Measurements from ENCODE around the gene IL17RD. TPM values are rescaled to one million over a fixed set of nuclear protein-coding genes. Genes with fewer than 3 reads are reported as not detected.

The IL17RD gene
- total and polyA plus RNA-seq, 2 of the 13 experiments (the other 11 are each of a cell fraction or from before 2014, with no cell fraction given), result 0.28 to 0.31 TPM

DNA sequence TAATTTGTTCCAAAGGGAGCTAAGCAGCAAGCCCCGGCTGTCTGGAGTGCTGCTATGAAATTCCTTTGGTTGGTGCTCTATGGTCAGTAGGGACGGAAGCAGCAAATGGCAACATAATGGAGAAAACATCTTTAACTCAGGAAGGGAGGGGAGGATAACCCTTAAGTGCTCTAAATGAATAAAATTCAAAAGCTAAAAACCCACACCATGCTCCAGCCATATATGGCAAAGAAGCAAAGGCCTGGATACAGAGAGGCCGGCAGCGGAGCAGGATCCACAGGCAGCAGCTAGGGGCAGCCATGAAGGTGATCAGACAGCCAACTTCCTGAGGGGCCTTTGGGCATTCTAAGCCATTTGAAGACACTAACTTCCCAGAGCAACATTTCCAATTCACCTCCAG lies 38.9 kb downstream of the IL17RD start:
- no peak for FAIRE-seq
- in situ Hi-C loops (cut with HindIII; ENCODE audit: extremely low pct_ligation_motif_present, low pct_unique_long_range_greater_than_20kb) (no loop called here), intact Hi-C loops (cut with micrococcal nuclease; ENCODE audit: unreplicated experiment) (no loop called here)

DNA sequence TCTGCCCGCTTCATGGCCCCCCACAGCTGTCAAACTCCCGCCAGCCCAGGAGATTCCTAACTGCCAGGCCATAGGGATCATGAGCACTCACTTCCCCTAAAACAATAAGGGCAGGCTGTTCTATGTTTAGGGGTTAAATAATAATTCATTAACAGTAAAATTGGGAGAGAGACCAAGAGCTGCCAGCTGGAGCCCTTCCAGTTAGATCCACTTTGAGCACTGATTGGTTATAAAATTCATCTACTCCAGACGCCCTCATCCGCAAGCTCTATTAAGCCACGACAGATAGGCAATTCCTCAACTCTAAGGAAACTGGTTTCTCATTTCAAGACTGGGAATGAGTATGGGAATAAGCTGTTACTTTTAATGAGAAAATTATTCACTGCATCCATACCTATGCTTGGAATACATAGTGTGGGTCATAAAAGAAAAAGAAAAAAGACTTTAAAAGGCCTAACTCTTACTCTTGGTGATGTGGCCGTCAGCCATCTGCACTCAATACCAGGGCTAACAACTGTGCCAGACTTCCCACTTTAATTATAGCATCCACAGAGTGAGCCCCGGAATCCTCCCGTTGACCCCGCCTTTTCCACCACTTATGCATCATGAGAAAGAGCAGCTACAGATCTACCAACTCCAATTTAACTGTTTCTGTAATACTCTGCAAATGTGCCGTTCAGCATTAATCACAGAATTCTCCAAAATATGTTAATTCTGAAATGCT lies 44.5 kb downstream of the IL17RD start:
- no TSS peak for BruUV-seq (replicated peaks)
- Histone ChIP-seq H3K4me1 (ENCODE audit: insufficient read depth, low read length) (no peaks in the 10 kb centered on the region), H4K20me1 (ENCODE audit: insufficient read depth, low read length) (no peaks in the 10 kb centered on the region), H3K27ac (ENCODE audit: extremely low read length, insufficient read depth, low read length) (no peak overlapping the region), H3K4me3 (replicated peaks in 1 of 3; ENCODE audit: insufficient read depth in 1 of 3, low read depth in 2 of 3, low read length in 3 of 3) (no peak overlapping the region), H3K79me2 (ENCODE audit: insufficient read depth, low read length) (no peaks in the 10 kb centered on the region), H2AFZ (ENCODE audit: low read length) (no peak overlapping the region), H3K9me3 (ENCODE audit: low read length) (no peaks in the 10 kb centered on the region), H3K9ac (ENCODE audit: insufficient read depth, low read depth, low read length) (no peak overlapping the region), H3K36me3 (replicated peaks in 1 of 2; ENCODE audit: control insufficient read depth in 1 of 2, insufficient read depth in 2 of 2, low read length in 2 of 2) (no peaks in the 10 kb centered on the region), H3K4me2 (ENCODE audit: low read depth, low read length) (no peak overlapping the region), H3K27me3 (ENCODE audit: control insufficient read depth in 1 of 2, insufficient read depth in 2 of 2, low read length in 2 of 2) (peaks cover 0 to 20% of the 10 kb centered on the region in 2 experiments; a peak in 3 of 5 replicates)
- ChIA-PET POLR2A (no interaction called here), CTCF (ENCODE audit: low intra/inter-chr PET ratio, low total read pairs) (no interaction called here)
- WGBS (ENCODE audit: low lambda C conversion rate), result 36% methylated on average over 8 of the region's 10 CpGs
- DNase-seq (ENCODE audit: low spot score), result no peak
- ATAC-seq, result no peak
- in situ Hi-C loops (cut with HindIII; ENCODE audit: extremely low pct_ligation_motif_present, low pct_unique_long_range_greater_than_20kb) (no loop called here), intact Hi-C loops (cut with micrococcal nuclease; ENCODE audit: unreplicated experiment) (no loop called here)
- no peak for FAIRE-seq
- TF ChIP-seq PCBP2 (optimal IDR thresholded peaks at IDR 0.05; ENCODE audit: low read depth, low read length, poor library complexity, severe bottlenecking), result no peak
- no peak for TF ChIP-seq ZNF234 (CRISPR knock-in tag; conservative IDR thresholded peaks at IDR 0.05)
- no peak for TF ChIP-seq FOXK2 (IDR thresholded peaks at IDR 0.05)
- no peak for TF ChIP-seq HDAC2 (CRISPR knock-in tag; IDR thresholded peaks at IDR 0.05)
- TF ChIP-seq, protein P1, sequence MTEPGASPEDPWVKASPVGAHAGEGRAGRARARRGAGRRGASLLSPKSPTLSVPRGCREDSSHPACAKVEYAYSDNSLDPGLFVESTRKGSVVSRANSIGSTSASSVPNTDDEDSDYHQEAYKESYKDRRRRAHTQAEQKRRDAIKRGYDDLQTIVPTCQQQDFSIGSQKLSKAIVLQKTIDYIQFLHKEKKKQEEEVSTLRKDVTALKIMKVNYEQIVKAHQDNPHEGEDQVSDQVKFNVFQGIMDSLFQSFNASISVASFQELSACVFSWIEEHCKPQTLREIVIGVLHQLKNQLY (CRISPR knock-in tag; IDR thresholded peaks at IDR 0.05), result no peak
- TF ChIP-seq TMF1 (CRISPR knock-in tag; IDR thresholded peaks at IDR 0.05; ENCODE audit: low read depth), result no peak
- TF ChIP-seq FOXA3 (CRISPR knock-in tag; IDR thresholded peaks at IDR 0.05), result no peak
- TF ChIP-seq, protein P2, sequence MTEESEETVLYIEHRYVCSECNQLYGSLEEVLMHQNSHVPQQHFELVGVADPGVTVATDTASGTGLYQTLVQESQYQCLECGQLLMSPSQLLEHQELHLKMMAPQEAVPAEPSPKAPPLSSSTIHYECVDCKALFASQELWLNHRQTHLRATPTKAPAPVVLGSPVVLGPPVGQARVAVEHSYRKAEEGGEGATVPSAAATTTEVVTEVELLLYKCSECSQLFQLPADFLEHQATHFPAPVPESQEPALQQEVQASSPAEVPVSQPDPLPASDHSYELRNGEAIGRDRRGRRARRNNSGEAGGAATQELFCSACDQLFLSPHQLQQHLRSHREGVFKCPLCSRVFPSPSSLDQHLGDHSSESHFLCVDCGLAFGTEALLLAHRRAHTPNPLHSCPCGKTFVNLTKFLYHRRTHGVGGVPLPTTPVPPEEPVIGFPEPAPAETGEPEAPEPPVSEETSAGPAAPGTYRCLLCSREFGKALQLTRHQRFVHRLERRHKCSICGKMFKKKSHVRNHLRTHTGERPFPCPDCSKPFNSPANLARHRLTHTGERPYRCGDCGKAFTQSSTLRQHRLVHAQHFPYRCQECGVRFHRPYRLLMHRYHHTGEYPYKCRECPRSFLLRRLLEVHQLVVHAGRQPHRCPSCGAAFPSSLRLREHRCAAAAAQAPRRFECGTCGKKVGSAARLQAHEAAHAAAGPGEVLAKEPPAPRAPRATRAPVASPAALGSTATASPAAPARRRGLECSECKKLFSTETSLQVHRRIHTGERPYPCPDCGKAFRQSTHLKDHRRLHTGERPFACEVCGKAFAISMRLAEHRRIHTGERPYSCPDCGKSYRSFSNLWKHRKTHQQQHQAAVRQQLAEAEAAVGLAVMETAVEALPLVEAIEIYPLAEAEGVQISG (CRISPR knock-in tag; IDR thresholded peaks at IDR 0.05), result no peak
- no peak for TF ChIP-seq ZNF121 (CRISPR knock-in tag; IDR thresholded peaks at IDR 0.05)
- TF ChIP-seq ZNF235 (CRISPR knock-in tag; IDR thresholded peaks at IDR 0.05; ENCODE audit: borderline replicate concordance), result no peak
- TF ChIP-seq BRCA1 (CRISPR knock-in tag; IDR thresholded peaks at IDR 0.05), result no peak
- no peak for TF ChIP-seq ZFX (CRISPR knock-in tag; IDR thresholded peaks at IDR 0.05; ENCODE audit: low read depth)

More for the DNA sequence above, 38.9 kb downstream of the IL17RD start:
- DNase-seq (ENCODE audit: low spot score), result no peak
- Histone ChIP-seq H3K9ac (ENCODE audit: insufficient read depth, low read depth, low read length) (no peak overlapping the region), H3K9me3 (ENCODE audit: low read length) (no peaks in the 10 kb centered on the region), H3K27ac (ENCODE audit: extremely low read length, insufficient read depth, low read length) (no peak overlapping the region), H3K4me3 (replicated peaks in 1 of 3; ENCODE audit: insufficient read depth in 1 of 3, low read depth in 2 of 3, low read length in 3 of 3) (no peak overlapping the region), H3K79me2 (ENCODE audit: insufficient read depth, low read length) (no peaks in the 10 kb centered on the region), H3K4me2 (ENCODE audit: low read depth, low read length) (no peak overlapping the region), H3K27me3 (ENCODE audit: control insufficient read depth in 1 of 2, insufficient read depth in 2 of 2, low read length in 2 of 2) (peaks cover 1 to 52% of the 10 kb centered on the region in 2 experiments; a peak in 4 of 5 replicates), H3K4me1 (ENCODE audit: insufficient read depth, low read length) (no peaks in the 10 kb centered on the region), H4K20me1 (ENCODE audit: insufficient read depth, low read length) (no peaks in the 10 kb centered on the region), H3K36me3 (replicated peaks in 1 of 2; ENCODE audit: control insufficient read depth in 1 of 2, insufficient read depth in 2 of 2, low read length in 2 of 2) (no peaks in the 10 kb centered on the region), H2AFZ (ENCODE audit: low read length) (no peak overlapping the region)
- no TSS peak for BruUV-seq (replicated peaks)
- CTCF ChIA-PET (ENCODE audit: low intra/inter-chr PET ratio, low total read pairs), result no interaction called here
- POLR2A ChIA-PET, result no interaction called here
- TF ChIP-seq, protein P3, sequence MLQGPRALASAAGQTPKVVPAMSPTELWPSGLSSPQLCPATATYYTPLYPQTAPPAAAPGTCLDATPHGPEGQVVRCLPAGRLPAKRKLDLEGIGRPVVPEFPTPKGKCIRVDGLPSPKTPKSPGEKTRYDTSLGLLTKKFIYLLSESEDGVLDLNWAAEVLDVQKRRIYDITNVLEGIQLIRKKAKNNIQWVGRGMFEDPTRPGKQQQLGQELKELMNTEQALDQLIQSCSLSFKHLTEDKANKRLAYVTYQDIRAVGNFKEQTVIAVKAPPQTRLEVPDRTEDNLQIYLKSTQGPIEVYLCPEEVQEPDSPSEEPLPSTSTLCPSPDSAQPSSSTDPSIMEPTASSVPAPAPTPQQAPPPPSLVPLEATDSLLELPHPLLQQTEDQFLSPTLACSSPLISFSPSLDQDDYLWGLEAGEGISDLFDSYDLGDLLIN (CRISPR knock-in tag; IDR thresholded peaks at IDR 0.05; ENCODE audit: borderline replicate concordance), result no peak
- no peak for TF ChIP-seq ZNF652 (CRISPR knock-in tag; IDR thresholded peaks at IDR 0.05; ENCODE audit: borderline replicate concordance, low read depth)
- 0 out of 2 replicates have a peak, but pooled peaks have one; percentile 21 for TF ChIP-seq SRF (IDR thresholded peaks at IDR 0.05; ENCODE audit: low read depth, low read length)
- TF ChIP-seq GATAD1 (CRISPR knock-in tag; IDR thresholded peaks at IDR 0.05), result no peak
- no peak for ATAC-seq
- WGBS (ENCODE audit: low lambda C conversion rate), result 89% methylated on average over 4 of the region's 4 CpGs

Data from HepG2 (cell line).